Tibial nerve (tissue), 4 donors: ENCODE data around the gene KRT27. TPM values are rescaled to one million over a fixed set of nuclear protein-coding genes. Genes with fewer than 3 reads are reported as not detected.
A peak's percentile ranks its signal among the peaks of the same experiment; 100 is the strongest.

ENCODE experiments used
- DNase-seq, 2 donors: peaks; one replicate each; pipeline ENCODE4 v3.0.0-alpha.2; 2019; ENCODE audit warnings: low spot score in 2 of 2
- H3K27ac ChIP-seq, 4 donors: fragments of 200-600 bp; sonication (generic) in 3 of 4; one replicate each; pipeline ENCODE4 v1.5.1; 2017 to 2019; ENCODE audit warnings: mild to moderate bottlenecking in 1 of 4
- H3K27me3 ChIP-seq, 2 donors: fragments of 200-600 bp; sonication (generic) in 1 of 2; one replicate each; pipeline versions ENCODE4 v1.5.1 to v1.6.0; 2017 to 2019
- H3K36me3 ChIP-seq, 3 donors: fragments of 200-600 bp; sonication (generic); one replicate each; pipeline ENCODE4 v1.5.1; 2018 to 2019
- H3K4me1 ChIP-seq, 4 donors: fragments of 200-600 bp; sonication (generic) in 3 of 4; one replicate each; pipeline ENCODE4 v1.5.1; 2017 to 2019
- H3K4me3 ChIP-seq, 4 donors: fragments of 200-600 bp; sonication (generic) in 3 of 4; one replicate each; pipeline ENCODE4 v1.5.1; 2017 to 2019; ENCODE audit warnings: mild to moderate bottlenecking in 1 of 4, moderate library complexity in 1 of 4
- H3K9me3 ChIP-seq, 4 donors: fragments of 200-600 bp; sonication (generic) in 3 of 4; one replicate each; pipeline ENCODE4 v1.5.1; 2017 to 2019
- EP300 ChIP-seq, 2 donors: sonication (generic); formaldehyde crosslinking; IDR thresholded peaks; one replicate each; pipeline ENCODE4 v1.6.1; 2017; ENCODE audit warnings: antibody characterized with exemption in 2 of 2, mild to moderate bottlenecking in 1 of 2
- POLR2A ChIP-seq, 2 donors: fragments of 450-650 bp; IDR thresholded peaks; one replicate each; pipeline ENCODE4 v1.6.1; 2017; ENCODE audit warnings: antibody characterized with exemption in 2 of 2, mild to moderate bottlenecking in 2 of 2, moderate library complexity in 2 of 2
- WGBS, 2 donors: methylation state at CpG; one replicate each; pipeline ENCODE4 v1.1.5; 2018; 5-methylcytosine and 5-hydroxymethylcytosine counted together
- total RNA-seq, 4 donors: library from RNA; depleted of rRNA; stranded (reverse); fragments of >200 nt; gene quantifications; one replicate each; pipeline ENCODE4 v1.1.0, GENCODE V29; 2016
- TF ChIP-seq, protein P1 (sequence below), 5 experiments: fragments of 200-600 bp in 3 of 5; fragments of 450-650 bp in 2 of 5; sonication (generic) in 3 of 5; IDR thresholded peaks; one replicate each; pipeline ENCODE4 v1.5.1; 2016 to 2019; ENCODE audit warnings: antibody characterized with exemption in 5 of 5, mild to moderate bottlenecking in 3 of 5, moderate library complexity in 2 of 5

The KRT27 gene, protein sequence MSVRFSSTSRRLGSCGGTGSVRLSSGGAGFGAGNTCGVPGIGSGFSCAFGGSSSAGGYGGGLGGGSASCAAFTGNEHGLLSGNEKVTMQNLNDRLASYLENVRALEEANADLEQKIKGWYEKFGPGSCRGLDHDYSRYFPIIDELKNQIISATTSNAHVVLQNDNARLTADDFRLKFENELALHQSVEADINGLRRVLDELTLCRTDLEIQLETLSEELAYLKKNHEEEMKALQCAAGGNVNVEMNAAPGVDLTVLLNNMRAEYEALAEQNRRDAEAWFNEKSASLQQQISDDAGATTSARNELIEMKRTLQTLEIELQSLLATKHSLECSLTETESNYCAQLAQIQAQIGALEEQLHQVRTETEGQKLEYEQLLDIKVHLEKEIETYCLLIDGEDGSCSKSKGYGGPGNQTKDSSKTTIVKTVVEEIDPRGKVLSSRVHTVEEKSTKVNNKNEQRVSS
- not detected for total RNA-seq

- Histone ChIP-seq H3K27me3 (peaks cover 0 to 40% of the 10 kb centered on the region in 2 donors), H3K4me3 (no peak within 1 kb of the TSS), H3K4me1 (peaks cover 0 to 6% (median 0%) of the 10 kb centered on the region in 4 donors), H3K36me3 (no peaks in the 10 kb centered on the region), H3K9me3 (no peaks in the 10 kb centered on the region), H3K27ac (no peak within 1 kb of the TSS)
- TF ChIP-seq POLR2A (IDR thresholded peaks at IDR 0.05), result no peak
- no peak for TF ChIP-seq EP300 (IDR thresholded peaks at IDR 0.05)
- TF ChIP-seq, protein P1, sequence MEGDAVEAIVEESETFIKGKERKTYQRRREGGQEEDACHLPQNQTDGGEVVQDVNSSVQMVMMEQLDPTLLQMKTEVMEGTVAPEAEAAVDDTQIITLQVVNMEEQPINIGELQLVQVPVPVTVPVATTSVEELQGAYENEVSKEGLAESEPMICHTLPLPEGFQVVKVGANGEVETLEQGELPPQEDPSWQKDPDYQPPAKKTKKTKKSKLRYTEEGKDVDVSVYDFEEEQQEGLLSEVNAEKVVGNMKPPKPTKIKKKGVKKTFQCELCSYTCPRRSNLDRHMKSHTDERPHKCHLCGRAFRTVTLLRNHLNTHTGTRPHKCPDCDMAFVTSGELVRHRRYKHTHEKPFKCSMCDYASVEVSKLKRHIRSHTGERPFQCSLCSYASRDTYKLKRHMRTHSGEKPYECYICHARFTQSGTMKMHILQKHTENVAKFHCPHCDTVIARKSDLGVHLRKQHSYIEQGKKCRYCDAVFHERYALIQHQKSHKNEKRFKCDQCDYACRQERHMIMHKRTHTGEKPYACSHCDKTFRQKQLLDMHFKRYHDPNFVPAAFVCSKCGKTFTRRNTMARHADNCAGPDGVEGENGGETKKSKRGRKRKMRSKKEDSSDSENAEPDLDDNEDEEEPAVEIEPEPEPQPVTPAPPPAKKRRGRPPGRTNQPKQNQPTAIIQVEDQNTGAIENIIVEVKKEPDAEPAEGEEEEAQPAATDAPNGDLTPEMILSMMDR (IDR thresholded peaks at IDR 0.05), result no peak
- no peak for DNase-seq
- 97 to 98% methylated on average over 4 of the region's 4 CpGs for whole genome bisulfite sequencing, 2 donors
Measured at GRCh38 chr17:40782450-40782849, at the start of gene KRT27. KRT27 (minus strand) TSS chr17:40782550; CDS start chr17:40782493, 57 bp downstream.

DNA sequence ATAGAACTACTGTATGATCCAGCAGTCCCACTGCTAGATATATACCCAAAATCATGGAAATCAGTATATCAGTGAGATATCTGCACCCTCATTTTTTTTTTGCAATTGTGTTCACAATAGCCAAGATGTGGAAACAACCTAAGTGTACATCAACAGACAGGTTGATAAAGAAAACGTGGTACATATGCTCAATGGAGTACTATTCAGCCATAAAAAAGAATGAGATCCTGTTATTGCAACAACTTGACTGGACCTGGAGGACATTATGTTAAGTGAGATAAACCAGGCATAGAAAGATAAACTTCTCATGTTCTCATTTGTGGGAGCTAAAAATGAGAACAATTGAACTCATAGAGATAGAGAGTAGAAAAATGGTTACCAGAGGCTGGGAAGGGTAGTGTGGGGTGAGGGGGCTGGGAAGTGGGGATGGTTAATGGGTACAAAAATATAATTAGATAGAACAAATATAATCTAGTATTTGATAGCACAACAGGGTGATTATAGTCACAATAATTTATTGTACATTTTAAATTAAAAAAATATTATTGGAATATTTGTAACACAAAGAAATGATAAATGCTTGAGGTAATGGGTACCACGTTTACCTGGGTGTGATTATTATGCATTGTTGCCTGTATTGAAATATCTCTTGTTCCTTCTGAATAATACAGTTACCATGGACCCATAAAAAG is 47.9 kb upstream of the KRT27 start:
- H3K9me3 ChIP-seq, result no peaks in the 10 kb centered on the region
- peak overlapping the region in 1 of 4 donors; percentile 83 for H3K27ac ChIP-seq
- peaks cover 0 to 23% (median 0%) of the 10 kb centered on the region in 4 donors for H3K4me1 ChIP-seq
- no peak for TF ChIP-seq POLR2A (IDR thresholded peaks at IDR 0.05)
- no peak for TF ChIP-seq EP300 (IDR thresholded peaks at IDR 0.05)
- TF ChIP-seq, protein P1 (IDR thresholded peaks at IDR 0.05), result no peak
- H3K27me3 ChIP-seq, result no peaks in the 10 kb centered on the region
- 91 to 92% methylated on average over 2 of the region's 2 CpGs for WGBS, 2 donors
- no peak overlapping the region for H3K4me3 ChIP-seq
- DNase-seq, result no peak
- H3K36me3 ChIP-seq, result peaks cover 0 to 12% (median 0%) of the 10 kb centered on the region in 3 donors

DNA sequence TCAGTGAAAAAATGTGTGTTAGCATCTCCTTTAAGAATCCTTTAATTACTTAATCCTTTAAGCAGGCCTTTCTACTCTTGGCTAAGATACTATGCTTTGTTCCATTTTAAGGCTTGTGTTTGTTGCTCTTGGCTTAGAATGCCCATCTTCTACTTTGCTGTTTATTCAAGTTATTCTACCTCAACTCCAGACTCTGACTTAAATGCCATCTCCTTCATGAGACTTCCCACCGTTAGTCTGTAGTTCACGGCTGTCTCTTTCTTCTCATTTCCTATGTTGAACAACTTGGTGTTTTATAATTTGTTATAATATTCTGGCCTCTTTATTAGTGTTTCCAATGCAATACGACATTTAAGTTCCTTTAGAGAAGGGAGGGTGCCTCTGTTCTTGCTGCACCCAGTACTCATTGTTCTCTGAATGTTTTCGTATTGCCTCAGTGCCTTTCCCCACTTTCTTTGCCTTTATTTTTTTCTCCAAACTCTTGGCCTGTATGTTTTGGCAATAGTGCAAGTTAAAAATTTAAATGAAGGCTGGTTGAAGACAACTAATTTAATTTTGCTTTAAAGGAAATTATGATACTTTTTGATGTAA is 46.2 kb upstream of the KRT27 start:
- WGBS, 2 donors, result 40 to 43% methylated on average over 4 of the region's 4 CpGs
- peak overlapping the region in 1 of 4 donors; percentile 2 for H3K4me3 ChIP-seq
- no peaks in the 10 kb centered on the region for H3K36me3 ChIP-seq
- DNase-seq, result no peak
- TF ChIP-seq POLR2A (IDR thresholded peaks at IDR 0.05), result no peak
- TF ChIP-seq EP300 (IDR thresholded peaks at IDR 0.05), result peak; percentile 50 to 83
- H3K27me3 ChIP-seq, result no peaks in the 10 kb centered on the region
- no peaks in the 10 kb centered on the region for H3K9me3 ChIP-seq
- peak overlapping the region; percentile 44 to 84 (median 82) for H3K27ac ChIP-seq
- peaks cover 0 to 23% (median 0%) of the 10 kb centered on the region in 4 donors for H3K4me1 ChIP-seq

- Histone ChIP-seq H3K9me3 (no peaks in the 10 kb centered on the region), H3K27ac (peak overlapping the region; percentile 44 to 84 (median 82)), H3K27me3 (no peaks in the 10 kb centered on the region), H3K36me3 (no peaks in the 10 kb centered on the region), H3K4me3 (no peak overlapping the region), H3K4me1 (peaks cover 0 to 21% (median 0%) of the 10 kb centered on the region in 4 donors)
- 67 to 68% methylated on average over 7 of the region's 7 CpGs for WGBS, 2 donors
- no peak for TF ChIP-seq POLR2A (IDR thresholded peaks at IDR 0.05)
- TF ChIP-seq EP300 (IDR thresholded peaks at IDR 0.05), result peak in 1 of 2 donors; percentile 47
- DNase-seq, result peak in 1 of 2 donors; percentile 49
Measured at GRCh38 chr17:40827746-40828453, 45.5 kb upstream of the KRT27 start.

GRCh38 chr17:40825599-40825998 is 43.2 kb upstream of the KRT27 start:
- no peak for DNase-seq
- TF ChIP-seq POLR2A (IDR thresholded peaks at IDR 0.05), result no peak
- TF ChIP-seq, protein P1 (IDR thresholded peaks at IDR 0.05), result no peak
- no peak overlapping the region for H3K27ac ChIP-seq
- no peaks in the 10 kb centered on the region for H3K9me3 ChIP-seq
- no peak overlapping the region for H3K4me3 ChIP-seq
- 82 to 91% methylated on average over 2 of the region's 2 CpGs for WGBS, 2 donors
- peaks cover 0 to 10% (median 0%) of the 10 kb centered on the region in 3 donors for H3K36me3 ChIP-seq
- no peaks in the 10 kb centered on the region for H3K27me3 ChIP-seq
- peaks cover 0 to 20% (median 0%) of the 10 kb centered on the region in 4 donors for H3K4me1 ChIP-seq
